Activated CD4-positive, alpha-beta T cell treated with anti-CD3 and anti-CD28 coated beads for 48 hours (primary cell): ENCODE measurements around the gene NRDE2.

Source experiments
- DNase-seq: peaks from one replicate; pipeline ENCODE4 v3.0.0-alpha.2; 2020

Gene NRDE2

GRCh38 chr14:90294872-90295271 is 36.9 kb downstream of the NRDE2 start:
- DNase-seq, result no peak

- no peak for DNase-seq
Observed at GRCh38 chr14:90293766-90294730, 37.7 kb downstream of the NRDE2 start.

- no peak for DNase-seq
Observed at GRCh38 chr14:90291699-90292098, 40.0 kb downstream of the NRDE2 start.

- no peak for DNase-seq
Observed at GRCh38 chr14:90290337-90291011, 41.3 kb downstream of the NRDE2 start.

DNA sequence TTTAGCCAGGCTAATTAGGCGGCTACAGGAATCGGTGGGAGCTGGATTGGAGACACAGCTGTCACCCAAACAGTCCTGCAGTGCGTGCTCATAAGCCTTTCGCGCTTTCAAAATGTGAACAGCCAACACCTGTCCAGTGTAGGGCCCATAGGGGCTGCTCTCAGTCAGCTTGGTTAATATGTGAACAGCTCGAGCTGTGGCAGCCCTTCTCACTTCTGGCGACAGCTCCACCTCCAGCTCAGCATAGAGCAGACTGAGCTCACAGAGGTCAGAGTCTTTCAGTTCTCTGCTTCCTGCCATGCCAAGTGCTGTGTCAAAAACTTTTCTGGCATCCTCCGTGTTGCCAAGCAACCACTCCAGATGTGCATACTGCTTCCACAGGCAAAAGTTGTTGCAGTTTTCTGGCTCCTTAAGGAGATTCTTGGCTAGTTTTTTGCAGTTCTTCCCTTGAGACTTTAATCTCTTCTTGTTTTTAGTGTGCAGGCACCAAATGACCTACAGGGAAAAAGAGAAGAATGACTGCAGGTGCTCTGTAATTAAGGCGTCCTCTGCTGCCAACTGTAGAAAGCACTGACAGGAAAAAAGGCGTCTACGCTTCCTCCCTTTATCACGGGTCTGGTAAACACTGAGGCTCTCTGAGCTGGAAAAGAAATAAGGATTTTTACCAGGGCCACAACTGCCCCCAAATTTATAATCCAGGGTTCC is 42.9 kb downstream of the NRDE2 start:
- no peak for DNase-seq

DNA sequence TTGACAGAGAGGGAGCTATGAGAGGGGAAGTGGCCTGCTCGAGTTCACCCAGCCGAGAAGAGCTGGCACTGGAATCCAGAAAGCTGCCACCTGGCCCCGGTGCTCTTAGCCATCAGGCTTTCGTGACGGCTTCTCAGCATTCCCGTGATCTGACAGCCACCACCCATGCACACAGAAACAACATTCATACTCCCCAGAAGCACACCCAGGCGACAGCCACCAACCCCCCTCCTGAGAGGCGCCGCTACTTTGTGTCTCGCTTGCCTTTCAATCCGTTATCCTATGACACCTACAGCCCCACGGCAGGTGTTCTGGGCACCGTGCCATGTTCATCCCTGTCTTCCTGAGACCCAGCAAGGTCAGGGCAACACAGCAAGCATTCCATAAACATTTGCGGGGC is 44.0 kb downstream of the NRDE2 start:
- no peak for DNase-seq

- DNase-seq, result no peak
Observed at GRCh38 chr14:90281756-90282155, 50.0 kb downstream of the NRDE2 start.

- no peak for DNase-seq
Observed at GRCh38 chr14:90281261-90281660, 50.5 kb downstream of the NRDE2 start.

- no peak for DNase-seq
Observed at GRCh38 chr14:90280096-90280495, 51.6 kb downstream of the NRDE2 start.

- DNase-seq, result no peak
Observed at GRCh38 chr14:90278199-90279175, 53.3 kb downstream of the NRDE2 start.

DNA sequence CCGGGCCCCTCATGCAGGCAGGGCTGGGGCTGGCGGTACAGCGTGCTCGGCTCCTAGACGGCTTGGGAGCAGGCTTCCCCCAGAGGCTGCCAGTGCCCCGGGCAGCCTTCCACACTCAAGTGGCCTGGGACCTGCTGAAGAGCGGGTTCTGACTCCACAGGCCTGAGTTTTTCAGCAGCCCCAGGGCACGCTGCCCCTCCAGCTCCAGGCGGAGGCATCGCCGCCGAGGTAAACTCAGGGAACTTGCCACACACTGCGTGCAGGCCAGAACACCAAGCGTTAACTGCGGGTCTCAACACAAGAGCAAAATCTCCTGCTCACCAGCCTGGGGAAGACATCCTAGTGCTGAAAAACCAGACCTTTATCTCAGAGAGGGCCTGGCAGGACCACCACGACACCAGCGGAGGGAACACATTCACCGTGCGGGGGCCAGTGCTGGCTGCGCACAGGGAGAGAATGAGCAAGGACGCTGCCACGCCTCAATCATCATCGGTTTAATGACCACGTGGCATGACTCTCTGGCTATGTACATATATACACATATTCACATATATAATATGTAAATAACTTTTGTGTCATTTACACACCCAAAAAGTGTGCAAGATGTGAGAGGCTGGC is 54.1 kb downstream of the NRDE2 start:
- DNase-seq, result no peak

GRCh38 chr14:90276646-90277367 is 54.9 kb downstream of the NRDE2 start:
- peak; percentile 39 for DNase-seq

GRCh38 chr14:90275820-90276219 is 55.9 kb downstream of the NRDE2 start:
- DNase-seq, result peak; percentile 48

DNA sequence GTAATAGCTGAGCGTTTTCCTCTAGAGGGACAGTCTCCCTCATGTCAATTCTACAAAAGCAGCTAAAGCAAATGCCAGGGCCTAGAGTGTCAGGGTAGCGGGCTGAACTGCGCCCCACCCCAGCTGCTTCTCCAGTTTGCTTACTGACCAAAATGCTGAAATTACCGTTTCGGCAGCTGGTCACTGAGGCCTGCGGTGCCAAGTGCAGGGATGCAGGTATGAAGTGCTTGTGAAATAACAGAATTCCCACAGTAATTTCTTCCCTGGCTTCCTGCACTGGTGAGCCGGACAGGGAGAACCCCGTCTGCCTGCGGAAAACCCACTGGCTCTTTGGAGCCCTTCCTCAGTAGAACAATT is 56.3 kb downstream of the NRDE2 start:
- DNase-seq, result peak; percentile 21

DNA sequence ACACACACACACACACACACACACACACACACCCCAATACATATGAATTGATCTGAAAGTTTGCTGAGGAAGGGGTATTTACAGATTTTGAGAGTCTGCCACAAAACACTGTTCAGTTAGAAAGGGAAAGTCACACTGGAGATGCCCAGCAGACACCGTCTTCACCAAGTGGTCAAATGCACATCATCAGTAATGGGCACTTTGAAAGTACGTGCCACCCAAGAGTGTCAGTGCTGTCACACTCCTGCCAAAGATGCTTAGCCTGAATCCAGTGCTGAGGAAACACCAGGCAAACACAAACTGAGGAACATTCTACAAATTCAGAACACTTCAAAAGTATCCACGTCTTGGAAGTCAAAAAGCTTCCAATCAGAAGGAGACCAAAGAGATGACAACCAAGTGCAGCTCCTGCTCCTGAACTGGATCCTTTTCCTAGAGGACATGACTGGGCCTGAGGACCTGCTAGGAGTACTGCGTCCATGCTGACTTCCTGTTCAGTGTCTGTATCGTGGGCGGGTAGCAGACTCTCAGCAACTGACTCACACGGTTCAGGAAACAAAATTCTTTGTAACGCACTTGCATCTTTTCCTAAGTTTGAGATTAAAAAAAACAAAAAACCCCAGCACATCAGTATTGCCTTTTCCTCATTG is 56.8 kb downstream of the NRDE2 start:
- DNase-seq, result peak; percentile 58

DNA sequence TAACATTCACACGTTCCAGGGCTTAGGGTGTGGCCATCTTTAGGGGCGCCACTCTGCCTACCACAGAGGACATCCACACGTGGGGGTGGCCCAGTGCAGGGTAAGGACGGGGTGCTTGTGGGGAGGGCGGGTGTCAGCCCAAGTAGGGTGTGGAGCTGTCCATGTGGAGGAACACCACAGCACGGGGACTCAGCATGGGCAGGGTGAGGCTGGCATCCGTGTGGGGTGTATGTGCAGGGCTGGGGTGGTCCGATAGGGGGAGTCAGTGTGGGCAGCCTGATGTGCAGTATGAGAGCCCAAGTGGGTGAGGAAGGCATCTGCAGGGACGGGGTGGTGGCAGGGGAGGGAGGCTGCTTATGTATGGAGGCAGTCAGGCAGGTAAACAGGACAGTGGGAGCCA is 57.7 kb downstream of the NRDE2 start:
- DNase-seq, result no peak

DNA sequence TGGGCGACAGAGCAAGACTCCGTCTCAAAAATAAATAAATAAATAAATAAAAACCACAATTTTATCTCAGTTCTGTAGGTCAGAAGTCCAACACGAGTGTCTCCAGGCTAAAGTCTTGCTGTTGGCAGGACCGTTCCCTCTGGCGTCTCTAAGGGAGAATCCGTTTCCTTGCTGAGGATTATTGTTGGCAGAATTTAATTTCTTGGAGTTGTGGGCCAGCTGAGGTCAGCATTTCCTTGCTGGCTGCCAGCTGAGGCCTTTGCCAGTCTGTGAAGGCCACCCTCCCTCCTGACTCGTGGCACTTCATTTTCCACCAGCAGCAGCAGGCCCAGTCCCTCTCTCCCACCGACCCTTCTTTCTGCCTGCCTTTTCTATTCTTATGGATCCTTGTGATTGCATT is 58.2 kb downstream of the NRDE2 start:
- no peak for DNase-seq

DNA sequence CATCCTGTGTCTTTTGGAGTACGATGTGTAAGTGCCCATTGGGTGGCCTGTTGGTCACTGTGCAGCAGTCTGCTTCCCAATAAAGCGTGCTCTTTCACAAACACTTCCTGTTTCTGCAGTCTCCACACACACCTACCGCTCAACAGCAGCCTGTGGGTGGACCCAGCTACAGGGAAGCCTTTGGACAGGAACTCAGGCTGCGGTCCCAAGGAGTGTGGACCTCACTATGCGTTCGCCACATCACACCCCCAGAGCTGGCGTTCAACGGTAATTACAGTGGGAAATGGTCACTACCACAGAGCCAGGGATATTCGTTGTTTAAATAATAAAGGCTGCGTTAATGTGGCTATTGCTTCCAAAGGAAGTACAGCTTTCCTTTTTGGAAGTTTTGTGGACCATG is 59.2 kb downstream of the NRDE2 start:
- DNase-seq, result no peak

DNA sequence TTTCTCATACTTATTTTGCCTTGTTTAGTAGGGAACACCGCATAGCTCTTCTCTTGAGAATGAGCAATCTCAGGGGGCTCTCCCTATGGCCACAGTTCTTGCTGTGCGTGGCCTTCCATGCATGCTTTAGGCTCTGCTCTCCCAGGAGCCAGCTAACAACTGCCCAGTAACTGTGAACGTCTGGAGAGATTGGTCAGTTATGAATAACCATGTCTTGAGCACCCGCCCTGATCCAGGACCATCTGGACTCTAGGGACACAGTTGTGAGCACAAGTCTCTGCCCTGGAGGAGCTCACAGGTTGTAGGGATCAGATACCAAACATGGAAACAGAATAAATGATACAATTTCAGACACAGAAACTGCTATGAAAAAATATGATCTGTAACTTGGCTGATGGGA is 63.3 kb downstream of the NRDE2 start:
- no peak for DNase-seq

DNA sequence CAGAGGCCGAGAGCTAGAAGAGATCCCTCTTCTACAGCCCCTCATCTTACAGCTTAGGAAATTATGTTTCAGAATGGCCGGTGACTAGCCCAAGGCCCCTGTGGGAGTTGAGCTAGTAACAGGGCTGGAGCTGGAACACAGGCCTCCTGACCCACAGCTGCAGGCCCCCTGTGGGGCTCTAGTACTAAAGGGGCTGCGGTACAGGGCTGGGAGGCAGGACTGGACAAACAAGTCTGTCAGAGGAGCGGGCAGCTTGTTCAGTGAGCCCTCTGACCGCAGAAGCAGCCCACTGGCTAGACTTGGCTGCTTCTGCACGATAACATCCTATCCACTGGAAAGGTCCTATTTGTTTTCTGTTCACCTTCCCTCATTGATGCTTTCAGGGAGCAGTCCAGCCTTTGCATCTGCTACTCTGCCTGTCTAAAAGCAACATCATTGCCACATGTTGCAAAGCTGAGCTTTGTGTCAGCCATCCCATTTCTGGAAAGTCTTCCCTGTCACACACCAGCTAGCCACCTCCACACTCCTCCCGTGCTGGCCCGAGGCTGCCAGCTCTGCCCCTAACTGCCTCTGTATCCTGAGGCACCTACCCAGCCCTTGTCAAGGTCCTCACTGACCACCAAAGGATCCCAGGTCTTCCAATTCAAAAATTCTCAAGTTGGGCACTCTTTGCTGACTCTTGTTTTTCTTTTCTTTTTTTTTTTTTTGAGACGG is 65.1 kb downstream of the NRDE2 start:
- no peak for DNase-seq
